ENCODE results near the gene CACNA1I.

The CACNA1I gene

DNA sequence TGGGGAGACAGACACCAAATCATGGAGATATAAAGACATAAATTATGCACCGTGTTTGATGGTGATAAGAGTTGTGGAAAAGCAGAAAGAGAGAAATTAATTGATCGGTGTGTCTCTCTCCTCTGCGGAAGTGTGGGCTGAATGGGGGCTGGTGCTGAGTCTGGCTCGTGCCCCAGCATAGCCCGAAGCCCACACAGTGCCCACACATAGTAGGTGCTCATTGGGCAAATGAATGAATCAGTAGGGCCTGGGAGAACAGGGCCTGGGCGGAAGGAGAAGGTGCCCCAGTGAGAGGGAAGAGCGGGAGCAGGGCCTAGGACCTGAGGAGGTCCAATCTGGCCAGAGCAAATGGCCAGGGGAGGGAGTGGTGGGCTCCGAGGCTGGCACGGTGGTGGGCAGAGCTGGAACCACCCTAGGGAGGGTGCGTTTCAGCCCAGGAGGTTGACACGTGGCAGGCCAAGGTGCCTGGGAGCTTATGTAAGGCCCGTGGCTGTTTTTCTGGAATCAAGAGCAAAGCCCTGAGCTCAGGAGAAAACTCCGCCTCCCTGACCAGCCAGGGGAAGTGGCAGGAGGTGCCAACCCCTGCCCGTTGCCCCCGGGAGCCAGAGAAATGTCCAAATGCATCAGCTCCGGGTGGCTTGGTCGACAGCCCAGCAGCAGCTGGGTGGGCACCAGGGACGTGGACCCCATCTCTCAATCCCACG lies 2.1 kb upstream of the CACNA1I start:
- no peak for DNase-seq (ENCODE audit: low spot score)

DNA sequence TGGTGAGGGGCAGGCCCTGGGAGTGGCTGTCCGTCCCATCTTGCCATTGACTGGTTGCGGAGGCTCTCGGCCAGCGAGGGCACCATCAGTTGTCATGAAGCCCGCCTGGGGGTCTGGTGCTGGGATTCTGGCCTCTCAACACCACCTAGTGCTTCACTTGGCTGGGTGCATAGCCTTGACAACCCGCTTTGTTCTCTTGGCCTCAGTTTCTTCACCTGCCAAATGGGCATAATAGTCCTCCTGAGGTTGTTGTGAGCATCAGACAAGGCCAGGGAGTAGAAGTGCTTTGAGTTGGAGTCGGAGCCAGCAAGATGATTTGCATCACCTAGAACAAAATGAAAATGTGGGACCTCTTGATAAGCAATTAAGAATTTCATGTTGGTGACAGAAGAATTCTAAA lies 1.5 kb upstream of the CACNA1I start:
- no peak for DNase-seq (ENCODE audit: low spot score)

DNA sequence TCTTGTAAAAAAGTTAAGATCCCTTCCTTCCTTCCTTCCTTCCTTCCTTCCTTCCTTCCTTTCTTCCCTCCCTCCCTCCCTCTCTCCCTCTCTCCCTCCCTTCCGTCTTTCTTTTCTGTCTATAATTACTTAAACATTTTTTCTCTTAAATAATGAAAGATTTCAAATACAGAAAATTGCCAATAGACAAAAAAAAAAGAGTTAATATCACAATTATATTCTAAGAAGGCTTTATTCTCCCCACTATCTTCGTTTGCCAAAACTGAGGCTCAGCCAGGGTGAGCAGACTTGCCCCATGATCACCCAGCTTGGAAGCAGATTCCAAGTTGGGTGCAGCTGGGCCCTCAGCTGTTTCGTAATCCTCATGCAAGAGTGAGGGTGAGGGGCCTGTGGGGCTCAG lies 327 bp upstream of the CACNA1I start:
- DNase-seq (ENCODE audit: low spot score) = no peak

DNA sequence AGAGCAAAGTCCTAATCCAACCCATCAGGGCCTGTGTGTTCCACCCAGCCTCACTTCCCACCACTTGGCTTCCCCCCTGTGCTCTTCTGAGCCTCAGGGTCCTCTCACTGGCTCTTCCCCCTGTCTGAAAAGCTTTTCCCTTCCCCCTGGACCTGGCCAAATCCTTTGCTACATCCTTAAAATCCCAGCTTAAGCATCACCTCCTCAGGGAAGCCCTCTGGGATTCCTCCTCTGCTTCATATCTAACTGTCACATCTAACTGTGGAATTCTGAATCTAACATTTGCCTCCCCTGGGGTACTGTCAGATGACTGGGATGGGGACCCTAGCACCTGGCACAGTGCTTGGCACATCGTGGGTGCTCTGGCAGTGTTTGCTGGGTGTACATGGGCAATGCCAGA lies 985 bp downstream of the CACNA1I start:
- DNase-seq (ENCODE audit: low spot score) = no peak

DNA sequence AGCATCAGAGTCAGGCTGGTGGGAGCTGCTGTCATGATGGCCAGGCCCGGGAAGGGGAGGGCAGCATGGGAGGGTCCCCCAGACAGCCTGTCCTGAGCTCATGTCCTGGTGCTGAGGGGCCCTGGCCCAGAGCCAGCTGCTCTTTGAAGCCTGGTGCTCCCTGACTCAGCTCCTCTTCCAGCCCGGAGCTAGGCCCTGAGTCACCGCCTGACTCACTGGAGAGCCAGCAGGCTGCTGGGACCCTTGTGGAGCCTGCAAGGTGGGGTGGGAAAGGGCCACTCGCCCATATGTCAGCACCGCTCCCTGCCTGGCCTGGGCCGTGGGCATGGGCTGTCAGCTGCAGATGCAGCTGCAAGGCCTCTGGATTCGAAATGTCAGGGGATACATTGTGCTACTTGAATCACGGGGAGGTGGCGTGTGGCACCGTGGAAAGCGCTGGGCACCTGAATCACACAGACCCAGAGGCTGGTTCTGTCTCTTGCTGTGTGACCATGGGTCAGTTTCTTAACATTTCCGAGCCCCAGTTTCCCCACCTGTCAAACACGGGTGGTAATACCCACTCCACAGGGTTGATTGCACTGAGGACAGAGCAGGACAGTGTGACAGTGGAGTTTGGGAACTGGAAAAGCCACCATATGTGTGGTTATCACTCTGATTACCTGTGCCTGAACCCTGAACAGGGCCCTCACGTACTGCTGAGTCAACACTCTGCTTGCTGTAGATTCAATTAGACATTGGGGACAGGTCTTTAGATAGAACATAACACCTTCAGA lies 4.4 kb downstream of the CACNA1I start:
- DNase-seq (ENCODE audit: low spot score) = no peak

GRCh38 chr22:39575552-39575825 lies 4.9 kb downstream of the CACNA1I start:
- no peak for DNase-seq (ENCODE audit: low spot score)

DNA sequence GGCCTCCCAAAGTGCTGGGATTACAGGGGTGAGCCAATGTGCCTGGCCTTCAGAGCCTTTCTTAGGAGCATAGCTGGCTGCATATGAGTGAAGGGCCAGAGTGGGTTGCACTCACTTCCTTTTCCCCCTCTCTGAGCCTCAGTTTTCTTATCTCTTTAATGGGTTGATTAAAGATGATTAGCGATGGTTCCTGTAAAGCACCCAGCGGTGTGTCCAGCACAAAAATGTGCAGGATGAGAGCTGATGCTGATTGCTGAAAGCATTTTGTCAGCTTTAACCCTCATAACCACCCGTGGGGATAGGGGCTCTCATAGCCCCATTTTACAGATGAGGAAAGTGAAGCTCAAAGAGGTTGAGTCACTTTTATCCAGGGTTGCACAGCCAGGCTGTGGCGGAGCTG lies 5.5 kb downstream of the CACNA1I start:
- no peak for DNase-seq (ENCODE audit: low spot score)

- no peak for DNase-seq (ENCODE audit: low spot score)
Measured at GRCh38 chr22:39577366-39577765, 6.8 kb downstream of the CACNA1I start.

- no peak for DNase-seq (ENCODE audit: low spot score)
Measured at GRCh38 chr22:39577900-39578299, 7.3 kb downstream of the CACNA1I start.

DNA sequence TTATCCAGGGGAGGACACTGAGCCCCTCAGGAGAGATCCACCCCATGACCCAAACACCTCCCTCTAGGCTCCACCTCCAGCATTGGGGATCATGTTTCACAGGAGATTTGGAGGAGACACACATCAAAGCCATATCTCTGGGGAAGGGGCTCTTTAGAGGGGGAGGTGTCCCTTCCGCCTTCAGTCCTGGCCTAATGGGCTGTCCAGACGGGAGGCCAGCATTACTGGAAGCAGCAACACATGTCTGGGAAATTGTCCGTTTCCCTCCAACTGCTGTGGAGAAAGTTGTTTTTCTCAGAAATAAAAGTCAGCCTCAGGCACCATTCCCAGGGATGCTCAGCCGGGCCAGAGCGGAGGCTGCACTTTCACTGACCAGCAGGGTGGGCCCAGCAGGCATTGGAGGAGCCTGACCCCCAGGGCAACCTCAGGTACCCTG lies 9.5 kb downstream of the CACNA1I start:
- no peak for DNase-seq (ENCODE audit: low spot score)

- no peak for DNase-seq (ENCODE audit: low spot score)
Measured at GRCh38 chr22:39580795-39581194, 10.2 kb downstream of the CACNA1I start.

DNA sequence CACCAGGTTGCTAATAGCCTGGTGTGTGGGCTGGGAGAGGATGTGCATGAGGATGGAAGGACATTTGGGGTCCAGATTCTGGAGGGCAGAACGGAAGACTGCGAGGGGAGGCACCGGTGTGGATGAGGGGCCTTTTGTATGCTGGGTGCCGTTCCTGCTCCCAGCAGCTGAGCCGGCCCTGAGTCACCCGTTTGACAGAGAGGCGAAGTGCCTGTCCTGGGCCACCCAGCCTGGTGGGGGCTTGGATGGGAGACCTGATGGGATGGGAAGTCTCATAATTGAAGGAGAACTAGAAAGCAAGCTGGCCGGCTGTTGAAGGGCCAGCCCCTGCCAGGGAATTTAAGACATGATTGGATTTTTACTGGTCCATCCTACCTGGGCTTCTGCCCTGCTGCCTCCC lies 10.8 kb downstream of the CACNA1I start:
- no peak for DNase-seq (ENCODE audit: low spot score)

- no peak for DNase-seq (ENCODE audit: low spot score)
Measured at GRCh38 chr22:39583066-39583667, 12.6 kb downstream of the CACNA1I start.

DNA sequence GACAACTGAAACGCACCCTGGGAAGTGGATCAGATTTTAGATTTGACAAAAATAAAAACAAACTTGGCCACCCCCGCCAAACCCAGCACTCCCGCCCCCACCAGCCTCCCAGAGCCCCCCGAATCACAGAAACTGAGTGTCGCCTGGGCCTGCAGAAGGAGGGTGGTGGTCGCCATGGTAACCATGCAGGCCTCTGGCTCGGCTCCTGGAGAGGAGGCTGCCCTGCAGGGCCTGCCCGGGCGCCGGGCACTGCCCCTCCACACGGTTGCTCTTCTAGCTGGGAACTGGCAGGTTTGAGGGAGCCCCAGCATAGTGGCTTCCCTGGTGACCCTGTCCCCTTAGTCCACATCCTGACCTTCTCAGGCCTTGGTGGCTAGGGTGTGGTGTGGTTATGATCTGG lies 19.3 kb downstream of the CACNA1I start:
- no peak for DNase-seq (ENCODE audit: low spot score)

GRCh38 chr22:39592081-39593065 lies 21.8 kb downstream of the CACNA1I start:
- peak; percentile 54 for DNase-seq (ENCODE audit: low spot score)

- DNase-seq (ENCODE audit: low spot score) = no peak
Measured at GRCh38 chr22:39593066-39593930, 22.7 kb downstream of the CACNA1I start.

GRCh38 chr22:39593931-39594285 lies 23.4 kb downstream of the CACNA1I start:
- DNase-seq (ENCODE audit: low spot score) = no peak

- no peak for DNase-seq (ENCODE audit: low spot score)
Measured at GRCh38 chr22:39594411-39594810, 23.9 kb downstream of the CACNA1I start.

DNA sequence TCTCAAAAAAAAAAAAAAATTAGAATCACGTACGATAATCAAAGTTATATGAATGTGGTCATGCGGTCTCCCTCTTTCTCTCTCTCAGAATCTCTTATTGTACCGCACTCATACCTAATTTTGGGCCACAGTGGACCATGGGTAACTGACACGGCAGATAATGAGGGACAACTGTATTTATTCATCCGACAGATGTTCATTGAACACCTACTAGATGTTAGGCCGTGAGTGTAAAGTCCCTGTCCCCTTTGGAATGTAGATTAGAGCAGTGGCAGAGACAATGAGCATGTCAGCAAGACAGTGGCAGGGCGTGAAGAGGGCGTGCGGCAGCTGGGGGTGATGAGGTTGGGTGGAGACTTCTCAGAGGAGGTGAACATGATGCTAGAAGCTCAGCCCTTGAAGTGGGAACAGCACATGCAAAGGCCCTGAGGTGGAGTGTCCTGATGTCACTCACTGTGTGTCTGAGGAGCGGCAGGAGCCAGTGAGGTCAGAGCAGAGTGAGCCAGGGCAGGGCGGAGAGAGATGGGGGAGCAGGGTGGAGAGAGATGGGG lies 25.1 kb downstream of the CACNA1I start:
- no peak for DNase-seq (ENCODE audit: low spot score)

DNA sequence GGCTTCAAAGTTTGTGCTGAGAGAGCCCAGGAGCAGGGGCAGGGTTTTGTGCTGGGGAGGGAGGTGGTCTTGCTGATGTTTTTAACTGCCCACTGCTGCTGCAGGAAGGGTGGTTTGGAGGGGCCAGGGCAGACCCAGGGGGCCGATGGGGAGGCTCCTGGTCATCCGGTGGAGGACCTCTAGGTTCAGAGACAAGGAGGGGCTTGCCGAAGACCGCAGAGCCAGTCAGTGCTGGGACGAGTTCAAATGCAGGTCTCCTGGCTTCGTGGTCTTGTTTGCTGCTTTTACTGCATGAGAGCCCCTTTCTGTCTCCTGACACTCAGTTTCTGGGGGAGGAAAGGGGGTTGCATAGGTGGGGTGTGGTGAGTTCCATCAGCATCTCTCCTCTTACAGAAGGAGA lies 26.0 kb downstream of the CACNA1I start:
- no peak for DNase-seq (ENCODE audit: low spot score)

DNA sequence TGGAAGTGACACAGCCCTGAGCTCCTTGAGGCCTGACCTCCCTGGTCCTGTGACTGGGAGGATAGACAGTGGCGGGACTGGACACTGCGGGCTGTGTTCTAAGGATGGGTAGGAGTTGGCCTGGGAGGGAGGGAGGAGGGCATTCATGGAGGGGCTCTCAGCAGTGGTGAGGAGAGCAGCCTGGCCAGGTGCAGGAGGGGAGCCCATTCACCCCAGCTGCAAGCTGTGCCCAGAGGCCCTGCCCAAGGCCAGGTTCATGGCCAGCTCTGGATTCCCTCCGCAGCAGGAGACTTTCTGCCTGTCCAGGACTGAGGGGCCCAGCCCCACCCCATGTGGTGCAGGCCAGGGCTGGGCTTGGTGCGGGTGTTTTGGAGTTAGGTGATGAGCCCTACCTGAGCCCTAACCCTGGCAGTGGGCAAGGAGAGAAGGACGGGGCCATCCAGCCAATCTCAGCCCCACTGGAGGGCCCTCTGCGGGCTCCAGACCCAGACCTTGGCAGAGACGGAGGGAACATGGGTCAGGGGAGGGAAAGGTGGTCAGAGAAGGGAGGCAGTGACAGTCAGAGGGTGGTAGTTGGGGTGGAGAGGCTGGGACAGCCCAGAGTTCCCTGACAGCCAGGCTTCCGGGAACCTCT lies 26.8 kb downstream of the CACNA1I start:
- no peak for DNase-seq (ENCODE audit: low spot score)
